Sigmoid colon (tissue), 4 donors: ENCODE results near the gene TRPM6.

ENCODE experiments used
- CTCF ChIP-seq, 4 experiments: fragments of 450-650 bp in 3 of 4; fragments of 200-600 bp in 1 of 4; IDR thresholded peaks; one replicate each; pipeline ENCODE4 v1.5.1; 2016 to 2019; ENCODE audit warnings: antibody characterized with exemption in 4 of 4, mild to moderate bottlenecking in 3 of 4, moderate library complexity in 2 of 4
- POLR2AphosphoS5 ChIP-seq, 4 donors: sonication (generic); formaldehyde crosslinking; IDR thresholded peaks; one replicate each; pipeline ENCODE4 v1.6.1; 2017; ENCODE audit warnings: antibody characterized with exemption in 4 of 4

DNA sequence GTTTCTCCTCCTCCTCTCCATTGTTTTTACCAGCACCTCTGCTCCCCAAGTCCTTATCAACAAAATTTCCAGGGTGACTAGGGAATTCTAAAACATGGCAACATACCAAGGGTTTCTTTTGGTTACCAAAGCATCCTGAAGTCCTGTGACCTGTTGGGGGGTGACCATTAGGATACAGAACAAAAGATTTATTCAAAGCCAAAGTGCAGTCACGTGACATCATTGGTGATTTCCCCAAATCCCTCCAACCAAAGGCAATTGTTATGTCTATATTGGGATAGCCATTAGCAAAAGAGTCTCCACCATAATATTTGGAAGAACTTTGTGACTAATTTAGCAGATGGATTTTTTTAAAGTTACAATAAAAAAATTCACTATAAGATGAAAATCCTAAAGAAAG, 168.4 kb downstream of the TRPM6 start:
- no peak for TF ChIP-seq POLR2AphosphoS5 (IDR thresholded peaks at IDR 0.05)
- TF ChIP-seq CTCF (IDR thresholded peaks at IDR 0.05), result no peak
